ENCODE measurements around the gene UACA. TPM values are rescaled to one million over a fixed set of nuclear protein-coding genes. Genes with fewer than 3 reads are reported as not detected.

Gene UACA
- total RNA-seq, 1 donor from 2014 or later, result 35.7 TPM

GRCh38 chr15:70658641-70659040 is 104.7 kb downstream of the UACA start:
- Histone ChIP-seq H3K9me3 (no peaks in the 10 kb centered on the region), H3K36me3 (peaks cover 38% of the 10 kb centered on the region), H3K4me1 (no peaks in the 10 kb centered on the region), H3K4me3 (no peak overlapping the region), H3K27me3 (ENCODE audit: low read depth) (no peaks in the 10 kb centered on the region), H3K27ac (no peak overlapping the region)
- TF ChIP-seq CTCF (IDR thresholded peaks at IDR 0.05), result no peak
- ATAC-seq (no peak), DNase-seq (no peak)
- intact Hi-C loops (cut with DNase I), result no loop called here

- intact Hi-C loops (cut with DNase I), result no loop called here
- H3K27me3 ChIP-seq (ENCODE audit: low read depth), result no peaks in the 10 kb centered on the region
- H3K27ac ChIP-seq, result no peak overlapping the region
- no peak for TF ChIP-seq CTCF (IDR thresholded peaks at IDR 0.05)
- no peaks in the 10 kb centered on the region for H3K4me1 ChIP-seq
- ATAC-seq, result no peak
- peaks cover 38% of the 10 kb centered on the region for H3K36me3 ChIP-seq
- no peak for DNase-seq
- no peak overlapping the region for H3K4me3 ChIP-seq
- no peaks in the 10 kb centered on the region for H3K9me3 ChIP-seq
Measured at GRCh38 chr15:70653426-70653825, 109.9 kb downstream of the UACA start.

DNA sequence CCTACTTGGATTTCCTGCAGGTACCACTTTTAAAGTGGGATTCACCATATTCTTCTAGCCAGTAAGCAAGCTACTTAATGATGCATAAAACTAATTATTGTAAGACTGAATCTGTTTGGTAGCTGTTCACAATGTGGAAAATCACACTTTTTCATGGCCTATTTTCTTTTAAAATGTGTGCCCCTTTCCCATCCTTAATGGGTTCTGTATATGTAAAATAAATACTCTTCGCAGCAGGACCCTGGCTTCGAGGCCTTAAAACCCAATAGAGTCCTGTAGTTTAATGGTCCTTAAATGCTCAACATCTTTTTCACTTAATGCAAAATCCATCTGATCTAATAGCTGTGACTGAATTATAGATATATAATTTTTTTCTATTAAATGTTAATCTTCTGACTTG is 111.0 kb downstream of the UACA start:
- no peak for TF ChIP-seq CTCF (IDR thresholded peaks at IDR 0.05)
- H3K4me1 ChIP-seq, result no peaks in the 10 kb centered on the region
- H3K27ac ChIP-seq, result no peak overlapping the region
- no peak for ATAC-seq
- no peaks in the 10 kb centered on the region for H3K9me3 ChIP-seq
- intact Hi-C loops (cut with DNase I), result no loop called here
- H3K27me3 ChIP-seq (ENCODE audit: low read depth), result no peaks in the 10 kb centered on the region
- H3K4me3 ChIP-seq, result no peak overlapping the region
- no peak for DNase-seq
- H3K36me3 ChIP-seq, result peaks cover 33% of the 10 kb centered on the region

- no peak overlapping the region for H3K27ac ChIP-seq
- no peak for TF ChIP-seq CTCF (IDR thresholded peaks at IDR 0.05)
- intact Hi-C loops (cut with DNase I), result no loop called here
- H3K9me3 ChIP-seq, result no peaks in the 10 kb centered on the region
- no peaks in the 10 kb centered on the region for H3K27me3 ChIP-seq (ENCODE audit: low read depth)
- H3K4me3 ChIP-seq, result no peak overlapping the region
- no peaks in the 10 kb centered on the region for H3K4me1 ChIP-seq
- ATAC-seq (no peak), DNase-seq (no peak)
- H3K36me3 ChIP-seq, result peaks cover 24% of the 10 kb centered on the region
Measured at GRCh38 chr15:70651303-70651845, 112.0 kb downstream of the UACA start.

DNA sequence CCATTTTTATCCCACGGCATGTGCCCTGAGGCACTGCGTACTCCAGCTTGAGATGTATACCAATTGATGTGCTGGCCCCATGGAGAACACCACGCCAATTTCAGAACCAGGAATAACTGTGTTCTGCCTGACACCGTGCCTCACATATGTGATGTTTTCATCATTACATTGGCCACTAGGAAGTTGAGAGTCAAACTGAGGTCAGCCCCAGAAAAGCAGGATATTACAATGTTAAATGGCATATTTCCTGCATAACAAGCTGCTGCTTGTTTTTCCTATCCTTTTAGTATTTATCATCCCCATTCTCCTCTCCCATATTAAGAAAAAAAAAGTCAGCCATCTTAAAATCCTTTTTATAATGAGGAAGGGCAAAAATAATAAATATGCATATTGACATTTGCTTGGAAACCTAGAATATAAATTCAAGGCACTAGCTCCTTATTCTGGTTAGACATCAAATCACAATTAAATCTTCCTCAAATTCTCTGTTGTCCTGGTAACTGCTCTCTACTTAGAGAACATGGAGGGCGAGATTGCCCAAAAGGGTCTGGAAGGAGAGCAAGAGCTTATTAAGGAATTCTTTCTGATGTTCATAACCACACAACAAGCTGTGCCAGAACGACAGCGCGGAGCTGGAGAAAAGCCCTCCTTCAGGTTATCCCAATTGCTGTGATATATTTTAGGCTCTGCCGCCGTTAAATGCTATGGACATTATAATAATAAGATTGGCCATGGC is 112.6 kb downstream of the UACA start:
- H3K36me3 ChIP-seq, result peaks cover 17% of the 10 kb centered on the region
- TF ChIP-seq CTCF (IDR thresholded peaks at IDR 0.05), result no peak
- intact Hi-C loops (cut with DNase I), result no loop called here
- H3K9me3 ChIP-seq, result no peaks in the 10 kb centered on the region
- H3K4me3 ChIP-seq, result no peak overlapping the region
- H3K4me1 ChIP-seq, result no peaks in the 10 kb centered on the region
- ATAC-seq (no peak), DNase-seq (no peak)
- no peaks in the 10 kb centered on the region for H3K27me3 ChIP-seq (ENCODE audit: low read depth)
- no peak overlapping the region for H3K27ac ChIP-seq
